HG03571 (cell line): Measurements from ENCODE around the gene MRPL36.
"Not testable (repeated sequence)": the region's sequence is repeated elsewhere in the genome, so short reads cannot be mapped to it uniquely, and the experiment has no call there.

Experiments
- ATAC-seq: cut with Tn5 transposase; IDR thresholded peaks from one replicate; pipeline ENCODE4 v1.9.1; 2021; ENCODE audit not compliant: unreplicated experiment

Gene MRPL36

DNA sequence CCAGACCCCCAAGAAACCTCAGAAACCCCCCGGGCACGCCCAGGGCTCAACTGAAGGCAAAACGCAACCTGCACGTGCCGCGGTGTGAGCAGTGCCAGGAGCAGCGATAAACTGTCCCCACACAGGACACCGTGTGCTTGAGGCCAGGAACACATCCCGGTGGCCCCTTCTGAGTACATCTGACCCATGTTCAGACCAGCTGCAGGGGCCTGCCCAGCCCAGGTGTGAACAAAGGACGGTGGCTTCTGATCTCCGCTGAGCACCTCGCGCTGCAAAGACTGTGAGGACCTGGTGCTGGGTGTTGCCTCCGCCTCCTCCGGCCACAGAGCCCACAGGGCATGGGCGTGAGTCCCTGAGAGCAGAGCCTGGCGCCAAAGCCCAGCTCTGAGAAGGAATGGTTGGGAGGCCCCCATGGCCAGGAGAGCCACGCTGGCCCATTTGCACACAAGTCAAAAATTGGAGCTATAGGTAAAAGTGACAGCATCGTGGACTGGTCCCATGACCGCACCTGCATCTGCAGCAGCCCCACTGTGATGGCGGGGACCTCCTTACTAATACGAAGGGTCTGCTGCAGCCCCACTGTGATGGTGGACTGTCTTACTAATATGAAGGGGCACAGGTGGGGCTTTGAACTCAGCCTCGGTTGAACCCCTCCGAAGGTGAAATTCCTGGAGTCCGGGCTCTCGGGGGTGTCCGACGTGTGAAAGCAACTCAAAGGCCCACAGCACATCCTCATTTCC lies 33.0 kb upstream of the MRPL36 start:
- ATAC-seq, result no peak

DNA sequence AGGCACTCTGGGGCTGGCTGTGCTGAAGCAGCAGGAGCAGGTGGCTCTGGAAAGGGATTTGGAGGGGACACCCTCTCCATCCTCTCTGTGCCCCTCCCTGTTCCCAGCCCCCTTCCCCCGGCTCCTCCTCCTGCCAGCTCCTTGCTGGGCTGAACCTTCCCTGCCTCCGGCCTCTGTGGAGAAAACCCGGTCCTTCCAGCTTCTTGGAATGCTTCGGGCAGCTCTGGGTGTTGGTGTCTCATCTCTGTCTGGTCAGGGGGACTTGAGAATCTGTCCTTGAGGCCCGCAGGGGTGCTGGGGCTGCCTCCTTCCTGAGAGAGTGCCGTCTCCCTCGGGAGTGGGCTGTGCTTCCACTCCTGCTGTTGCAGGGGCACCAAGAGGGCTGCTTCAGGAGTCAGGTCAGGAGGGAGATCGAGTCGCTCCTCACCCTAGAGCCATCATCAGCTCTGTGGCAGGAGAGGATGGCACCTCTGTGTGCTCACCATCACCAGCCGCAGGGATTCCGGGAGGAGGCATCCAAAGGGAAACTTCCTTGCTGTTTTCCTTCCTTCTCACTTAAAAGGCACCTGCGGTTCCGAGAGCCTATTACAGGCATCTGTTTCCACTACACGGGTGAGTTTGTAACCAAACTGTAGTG lies 32.2 kb upstream of the MRPL36 start:
- ATAC-seq, result no peak

- no peak for ATAC-seq
These were observed 31.6 kb upstream of the MRPL36 start for GRCh38 chr5:1831257-1831656.

- ATAC-seq, result no peak
These were observed 31.1 kb upstream of the MRPL36 start for GRCh38 chr5:1830571-1831228.

DNA sequence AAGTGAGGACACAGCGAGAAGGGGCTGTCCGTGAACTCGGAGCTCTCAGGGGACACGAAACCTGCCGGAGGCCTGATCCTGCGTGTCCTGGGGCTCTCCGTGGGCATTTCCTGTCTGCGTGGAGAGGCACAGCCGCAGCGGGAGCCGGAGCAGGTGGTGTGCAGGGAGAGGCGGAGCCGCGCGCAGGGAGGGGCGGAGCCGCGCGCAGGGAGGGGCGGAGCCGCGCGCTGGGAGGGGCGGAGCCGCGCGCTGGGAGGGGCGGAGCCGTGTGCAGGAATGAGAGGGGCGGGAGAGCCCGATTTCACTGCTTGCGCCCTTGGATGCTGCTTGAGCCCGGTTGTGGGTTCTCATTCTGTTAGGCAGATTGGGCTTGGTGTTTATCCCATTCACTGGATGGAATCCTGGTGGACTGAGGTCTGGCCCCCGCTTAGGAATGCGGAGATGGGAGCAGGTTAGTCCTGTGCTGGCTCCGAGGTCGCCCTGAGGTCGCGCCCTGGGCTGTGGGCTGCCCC lies 28.3 kb upstream of the MRPL36 start:
- ATAC-seq, result no peak

- ATAC-seq, result no peak
These were observed 27.6 kb upstream of the MRPL36 start for GRCh38 chr5:1827025-1827885.

GRCh38 chr5:1826235-1826980 lies 26.8 kb upstream of the MRPL36 start:
- no peak for ATAC-seq

DNA sequence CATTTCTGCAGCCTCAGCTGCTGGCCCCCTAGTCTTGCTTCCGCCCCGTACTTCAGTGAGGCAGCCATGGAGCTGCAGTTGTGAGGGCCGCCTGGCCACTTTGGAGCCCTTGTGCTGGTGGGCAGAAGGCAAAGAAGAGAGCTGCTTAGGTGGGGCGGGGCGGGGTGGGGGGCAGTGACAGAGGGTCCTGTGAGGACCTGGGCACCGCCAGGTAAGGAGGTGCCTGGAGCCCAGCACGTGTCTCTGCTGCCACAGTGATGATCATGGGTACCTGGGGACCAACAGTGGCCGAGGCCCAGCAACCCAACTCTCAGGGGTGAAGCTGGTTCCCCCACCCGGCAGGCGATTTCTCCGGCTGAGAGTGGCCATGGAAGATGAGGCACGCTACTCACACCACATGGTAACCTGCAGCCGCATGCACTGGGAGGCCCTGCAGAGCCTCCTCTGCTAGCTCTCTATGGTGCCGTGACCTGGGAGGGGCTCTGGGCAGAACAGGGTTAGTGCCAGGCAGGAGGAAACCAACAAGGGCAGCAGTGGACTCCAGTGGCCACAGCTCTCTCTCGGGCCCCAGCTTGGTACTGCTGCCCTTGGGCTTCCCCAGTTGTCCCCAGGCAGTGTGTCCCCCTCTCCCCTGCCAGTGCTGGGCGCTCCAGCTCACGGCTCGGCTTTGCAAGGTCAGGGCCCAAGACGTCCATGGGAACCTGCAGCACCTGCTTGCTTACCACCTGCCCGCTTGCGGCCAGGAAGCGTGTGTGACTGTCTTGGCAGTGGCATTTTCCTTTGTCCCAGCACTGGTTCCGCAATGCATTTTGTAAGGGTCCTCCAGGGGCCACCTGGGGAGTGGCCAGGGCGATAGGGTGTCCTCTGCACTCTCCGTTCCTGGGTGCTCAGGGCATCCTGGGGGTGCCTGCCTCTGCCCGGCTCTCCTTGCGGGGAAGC lies 25.5 kb upstream of the MRPL36 start:
- no peak for ATAC-seq

- ATAC-seq, result no peak
These were observed 24.6 kb upstream of the MRPL36 start for GRCh38 chr5:1824109-1824821.

GRCh38 chr5:1823381-1824034 lies 23.9 kb upstream of the MRPL36 start:
- ATAC-seq, result no peak

DNA sequence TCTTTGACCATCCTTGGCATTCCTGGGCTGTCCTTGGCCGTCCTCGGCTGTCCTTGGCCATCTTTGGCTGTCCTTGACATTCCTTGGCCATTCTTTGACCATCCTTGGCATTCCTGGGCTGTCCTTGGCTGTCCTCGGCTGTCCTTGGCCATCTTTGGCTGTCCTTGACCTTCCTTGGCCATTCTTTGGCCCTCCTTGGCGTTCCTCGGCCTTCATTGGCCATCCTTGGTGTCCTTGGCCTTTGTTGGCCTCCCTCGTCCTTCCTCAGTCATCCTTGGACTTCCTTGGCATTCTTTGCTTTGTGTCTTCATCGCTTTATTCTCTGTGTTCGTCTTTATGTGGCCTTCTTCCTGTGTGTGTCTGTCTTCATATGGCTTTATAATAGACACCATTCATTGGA lies 22.2 kb upstream of the MRPL36 start:
- ATAC-seq, result no peak

- ATAC-seq, result no peak
These were observed 21.3 kb upstream of the MRPL36 start for GRCh38 chr5:1820926-1821325.

DNA sequence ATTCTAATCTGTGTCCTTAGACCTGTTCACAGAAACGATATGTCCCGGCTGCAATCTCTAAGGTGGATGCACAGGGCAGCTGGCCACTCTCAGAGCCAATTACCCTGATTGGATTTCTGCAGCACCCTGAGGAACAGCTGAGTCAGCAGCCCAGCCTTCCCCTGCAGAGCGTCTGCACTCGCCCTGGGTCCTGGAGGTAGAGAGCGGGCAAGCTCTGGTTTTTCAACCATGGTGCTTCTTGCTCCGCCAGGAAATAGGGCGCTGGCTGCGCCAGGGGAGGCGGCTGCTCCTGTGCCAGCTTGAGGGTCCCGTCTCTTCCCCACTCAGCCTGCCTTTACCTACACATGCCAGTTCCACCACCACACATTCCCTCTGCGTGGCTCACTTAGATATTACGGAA lies 20.7 kb upstream of the MRPL36 start:
- ATAC-seq, result no peak

DNA sequence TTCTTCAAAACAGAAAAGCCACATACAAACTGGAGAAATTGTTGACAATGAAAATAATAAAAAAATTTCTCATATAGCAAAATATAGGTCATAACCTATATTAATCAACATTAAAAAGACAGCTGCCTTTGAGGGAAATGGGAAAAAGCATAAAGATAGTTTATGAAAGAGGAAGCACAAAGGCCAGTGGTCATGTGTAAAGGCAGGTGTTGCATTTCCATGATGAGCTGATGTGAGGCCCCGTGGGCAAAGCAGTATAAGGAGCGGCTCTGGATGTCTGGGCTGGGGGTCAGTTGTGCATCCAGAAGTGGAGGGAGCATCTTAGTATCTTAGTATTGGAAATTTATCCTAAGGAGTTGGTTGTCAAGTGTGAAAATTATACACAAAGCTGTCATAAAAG lies 19.8 kb upstream of the MRPL36 start:
- no peak for ATAC-seq

GRCh38 chr5:1818784-1819183 lies 19.1 kb upstream of the MRPL36 start:
- no peak for ATAC-seq

- ATAC-seq, result no peak
These were observed 17.8 kb upstream of the MRPL36 start for GRCh38 chr5:1817261-1818043.

DNA sequence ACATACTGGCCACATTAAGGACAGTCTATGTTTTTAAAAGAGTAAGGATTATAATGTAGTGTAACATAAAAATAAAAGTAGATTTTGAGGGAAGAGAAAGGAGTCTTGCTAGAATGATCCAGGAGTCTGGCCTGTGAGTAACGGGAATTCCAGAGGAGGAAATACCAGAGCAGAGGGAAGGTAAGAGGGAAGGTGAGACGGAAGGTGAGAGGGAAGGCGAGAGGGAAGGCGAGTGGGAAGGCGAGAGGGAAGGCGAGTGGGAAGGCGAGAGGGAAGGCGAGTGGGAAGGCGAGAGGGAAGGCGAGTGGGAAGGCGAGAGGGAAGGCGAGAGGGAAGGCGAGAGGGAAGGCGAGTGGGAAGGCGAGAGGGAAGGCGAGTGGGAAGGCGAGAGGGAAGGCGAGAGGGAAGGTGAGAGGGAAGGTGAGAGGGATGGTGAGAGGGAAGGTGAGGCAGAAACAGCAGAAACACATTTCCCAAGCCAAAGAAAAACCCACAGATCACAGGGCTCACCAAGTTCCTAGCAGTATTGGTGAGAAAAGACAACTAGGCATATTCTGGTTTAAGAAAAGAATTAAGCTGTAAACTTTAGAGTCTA lies 17.0 kb upstream of the MRPL36 start:
- ATAC-seq, result not testable (repeated sequence)
